ENCODE results near the gene PLA2G6.
"Not testable (repeated sequence)": the region's sequence is repeated elsewhere in the genome, so short reads cannot be mapped to it uniquely, and the experiment has no call there.

GRCh38 chr22:38146166-38146565 lies 35.5 kb downstream of the PLA2G6 start:
- TF ChIP-seq RAD21 (conservative IDR thresholded peaks at IDR 0.05 in 1 of 2, IDR thresholded peaks at IDR 0.05 in 1 of 2); CTCF (IDR thresholded peaks at IDR 0.05); POLR2A (IDR thresholded peaks at IDR 0.05; ENCODE audit: low read length); EP300 (IDR thresholded peaks at IDR 0.05); JUNB (IDR thresholded peaks at IDR 0.05): not testable (repeated sequence)
- TF ChIP-seq, protein P1, sequence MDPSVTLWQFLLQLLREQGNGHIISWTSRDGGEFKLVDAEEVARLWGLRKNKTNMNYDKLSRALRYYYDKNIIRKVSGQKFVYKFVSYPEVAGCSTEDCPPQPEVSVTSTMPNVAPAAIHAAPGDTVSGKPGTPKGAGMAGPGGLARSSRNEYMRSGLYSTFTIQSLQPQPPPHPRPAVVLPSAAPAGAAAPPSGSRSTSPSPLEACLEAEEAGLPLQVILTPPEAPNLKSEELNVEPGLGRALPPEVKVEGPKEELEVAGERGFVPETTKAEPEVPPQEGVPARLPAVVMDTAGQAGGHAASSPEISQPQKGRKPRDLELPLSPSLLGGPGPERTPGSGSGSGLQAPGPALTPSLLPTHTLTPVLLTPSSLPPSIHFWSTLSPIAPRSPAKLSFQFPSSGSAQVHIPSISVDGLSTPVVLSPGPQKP (IDR thresholded peaks at IDR 0.05; ENCODE audit: low read depth, low read length), result not testable (repeated sequence)
- TF ChIP-seq, protein P2, sequence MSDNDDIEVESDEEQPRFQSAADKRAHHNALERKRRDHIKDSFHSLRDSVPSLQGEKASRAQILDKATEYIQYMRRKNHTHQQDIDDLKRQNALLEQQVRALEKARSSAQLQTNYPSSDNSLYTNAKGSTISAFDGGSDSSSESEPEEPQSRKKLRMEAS (IDR thresholded peaks at IDR 0.05), result not testable (repeated sequence)
- TF ChIP-seq, protein P3, sequence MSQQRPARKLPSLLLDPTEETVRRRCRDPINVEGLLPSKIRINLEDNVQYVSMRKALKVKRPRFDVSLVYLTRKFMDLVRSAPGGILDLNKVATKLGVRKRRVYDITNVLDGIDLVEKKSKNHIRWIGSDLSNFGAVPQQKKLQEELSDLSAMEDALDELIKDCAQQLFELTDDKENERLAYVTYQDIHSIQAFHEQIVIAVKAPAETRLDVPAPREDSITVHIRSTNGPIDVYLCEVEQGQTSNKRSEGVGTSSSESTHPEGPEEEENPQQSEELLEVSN (IDR thresholded peaks at IDR 0.05; ENCODE audit: borderline replicate concordance, low read depth), result not testable (repeated sequence)
